GM19351 (cell line): Measurements from ENCODE around the gene PRR12.

Experiments
- ATAC-seq: cut with Tn5 transposase; IDR thresholded peaks from one replicate; pipeline ENCODE4 v1.9.1; 2021; ENCODE audit warnings: mild to moderate bottlenecking, moderate library complexity; ENCODE audit not compliant: unreplicated experiment

The PRR12 gene

GRCh38 chr19:49590071-49590970 lies 661 bp upstream of the PRR12 start:
- ATAC-seq, result peak; percentile 73

- no peak for ATAC-seq
These were observed 926 bp downstream of the PRR12 start for GRCh38 chr19:49591731-49592485.

GRCh38 chr19:49592486-49593232 lies 1.7 kb downstream of the PRR12 start:
- no peak for ATAC-seq

- ATAC-seq, result peak; percentile 45
These were observed 2.5 kb downstream of the PRR12 start for GRCh38 chr19:49593233-49594113.

- ATAC-seq, result no peak
These were observed 3.4 kb downstream of the PRR12 start for GRCh38 chr19:49594157-49594992.

- ATAC-seq, result no peak
These were observed 4.2 kb downstream of the PRR12 start for GRCh38 chr19:49594993-49595818.

GRCh38 chr19:49595819-49596404 lies 4.9 kb downstream of the PRR12 start:
- no peak for ATAC-seq

- no peak for ATAC-seq
These were observed 5.4 kb downstream of the PRR12 start for GRCh38 chr19:49596407-49596806.

- ATAC-seq, result no peak
These were observed 6.1 kb downstream of the PRR12 start for GRCh38 chr19:49596954-49597702.

- no peak for ATAC-seq
These were observed 6.7 kb downstream of the PRR12 start for GRCh38 chr19:49597703-49597974.

GRCh38 chr19:49599378-49600295 lies 8.7 kb downstream of the PRR12 start:
- no peak for ATAC-seq

- no peak for ATAC-seq
These were observed 10.6 kb downstream of the PRR12 start for GRCh38 chr19:49601482-49602038.

GRCh38 chr19:49602806-49603205 lies 11.8 kb downstream of the PRR12 start:
- no peak for ATAC-seq

GRCh38 chr19:49605605-49606004 lies 14.6 kb downstream of the PRR12 start:
- no peak for ATAC-seq

GRCh38 chr19:49609499-49610092 lies 18.6 kb downstream of the PRR12 start:
- no peak for ATAC-seq

- no peak for ATAC-seq
These were observed 22.4 kb downstream of the PRR12 start for GRCh38 chr19:49613374-49613773.
